ENCODE data around the gene SESN1.

SESN1 gene

GRCh38 chr6:109071125-109071917, 23.3 kb downstream of the SESN1 start:
- no peak for TF ChIP-seq CTCF (IDR thresholded peaks at IDR 0.05; ENCODE audit: insufficient read depth, low read length, missing control alignments)
- no peak overlapping the region for H3K4me3 ChIP-seq (ENCODE audit: low read depth, low read length)
- POLR2A ChIA-PET, result no interaction called here
- DNase-seq (ENCODE audit: low read depth, low spot score), result no peak
- CTCF ChIA-PET, result interaction anchor here (0.6 to 8.5 kb wide), 16 partner anchors 9 to 544 kb away, joined by 3 to 197 read pairs (median 3); partner anchors contain the start of genes CEP57L1 and SESN1

GRCh38 chr6:109069746-109070145, 24.9 kb downstream of the SESN1 start:
- TF ChIP-seq CTCF (IDR thresholded peaks at IDR 0.05; ENCODE audit: insufficient read depth, low read length, missing control alignments), result no peak
- no peak for DNase-seq (ENCODE audit: low read depth, low spot score)
- H3K4me3 ChIP-seq (ENCODE audit: low read depth, low read length), result no peak overlapping the region
- ChIA-PET POLR2A (no interaction called here), CTCF (interaction anchor here (0.6 to 8.5 kb wide), 3 partner anchors 177 to 526 kb away, joined by 3 to 197 read pairs (median 4); no protein-coding TSS in a partner anchor)

- DNase-seq (ENCODE audit: low read depth, low spot score), result no peak
- no peak for TF ChIP-seq CTCF (IDR thresholded peaks at IDR 0.05; ENCODE audit: insufficient read depth, low read length, missing control alignments)
- no peak overlapping the region for H3K4me3 ChIP-seq (ENCODE audit: low read depth, low read length)
- POLR2A ChIA-PET, result no interaction called here
- CTCF ChIA-PET, result interaction anchor here (1.0 to 3.2 kb wide), 2 partner anchors 9 to 11 kb away, joined by 3 to 18 read pairs; no protein-coding TSS in a partner anchor
Observed at GRCh38 chr6:109062767-109063352, 31.8 kb downstream of the SESN1 start.

- no peak for TF ChIP-seq CTCF (IDR thresholded peaks at IDR 0.05; ENCODE audit: insufficient read depth, low read length, missing control alignments)
- no peak for DNase-seq (ENCODE audit: low read depth, low spot score)
- no peak overlapping the region for H3K4me3 ChIP-seq (ENCODE audit: low read depth, low read length)
- ChIA-PET POLR2A (no interaction called here), CTCF (interaction anchor here (1.0 to 3.2 kb wide), 2 partner anchors 9 to 11 kb away, joined by 3 to 18 read pairs; no protein-coding TSS in a partner anchor)
Observed at GRCh38 chr6:109062216-109062615, 32.4 kb downstream of the SESN1 start.

GRCh38 chr6:109060571-109060970, 34.1 kb downstream of the SESN1 start:
- no peak overlapping the region for H3K4me3 ChIP-seq (ENCODE audit: low read depth, low read length)
- CTCF ChIA-PET, result interaction anchor here (2.3 kb wide), 1 partner anchor 14 kb away, joined by 6 read pairs; no protein-coding TSS in a partner anchor
- no peak for TF ChIP-seq CTCF (IDR thresholded peaks at IDR 0.05; ENCODE audit: insufficient read depth, low read length, missing control alignments)
- POLR2A ChIA-PET, result no interaction called here
- DNase-seq (ENCODE audit: low read depth, low spot score), result no peak

- ChIA-PET POLR2A (no interaction called here), CTCF (interaction anchor here (2.3 kb wide), 1 partner anchor 15 kb away, joined by 6 read pairs; no protein-coding TSS in a partner anchor)
- TF ChIP-seq CTCF (IDR thresholded peaks at IDR 0.05; ENCODE audit: insufficient read depth, low read length, missing control alignments), result no peak
- H3K4me3 ChIP-seq (ENCODE audit: low read depth, low read length), result no peak overlapping the region
- no peak for DNase-seq (ENCODE audit: low read depth, low spot score)
Observed at GRCh38 chr6:109059571-109060021, 35.0 kb downstream of the SESN1 start.
